Lower leg skin (tissue), 3 donors: Measurements from ENCODE around the gene MACO1.
"Not testable (repeated sequence)": the region's sequence is repeated elsewhere in the genome, so short reads cannot be mapped to it uniquely, and the experiment has no call there.

ENCODE experiments used
- CTCF ChIP-seq, 3 donors: fragments of 450-650 bp; IDR thresholded peaks; one replicate each; pipeline ENCODE4 v1.5.1; 2016; ENCODE audit warnings: antibody characterized with exemption in 3 of 3, mild to moderate bottlenecking in 3 of 3, moderate library complexity in 2 of 3
- POLR2A ChIP-seq, 2 donors: fragments of 450-650 bp; IDR thresholded peaks; one replicate each; pipeline ENCODE4 v1.6.1; 2016 to 2017; ENCODE audit warnings: antibody characterized with exemption in 2 of 2, mild to moderate bottlenecking in 1 of 2, moderate library complexity in 1 of 2

- not testable (repeated sequence) for TF ChIP-seq CTCF, POLR2A (IDR thresholded peaks at IDR 0.05)
Observed at GRCh38 chr1:25460816-25461215, 30.1 kb downstream of the MACO1 start.
